Epidermal melanocyte (primary cell): Measurements from ENCODE around the gene HOXA4.

Source experiments
- DNase-seq: peaks from one replicate; pipeline ENCODE4 v3.0.0; 2011; ENCODE audit warnings: low spot score; ENCODE audit not compliant: insufficient read length

The HOXA4 gene

GRCh38 chr7:27147199-27148030 is 16.9 kb upstream of the HOXA4 start, which contains the start of gene HOXA6:
Gene HOXA6, minus strand, starts transcription at chr7:27147774. Its CDS starts 25 bp downstream, at chr7:27147749.
- DNase-seq, result no peak

- DNase-seq, result no peak
These were observed 16.1 kb upstream of the HOXA4 start for GRCh38 chr7:27146491-27147198.

GRCh38 chr7:27145914-27146412 is 15.4 kb upstream of the HOXA4 start:
- no peak for DNase-seq

GRCh38 chr7:27145165-27145913 is 14.8 kb upstream of the HOXA4 start:
- DNase-seq, result no peak

- DNase-seq, result no peak
These were observed 14.2 kb upstream of the HOXA4 start for GRCh38 chr7:27144781-27145164.

GRCh38 chr7:27143950-27144780 is 13.6 kb upstream of the HOXA4 start:
- DNase-seq, result no peak

- peak; percentile 77 for DNase-seq
These were observed 12.7 kb upstream of the HOXA4 start, which contains the start of gene HOXA5 for GRCh38 chr7:27143023-27143949. Gene HOXA5, minus strand, starts transcription at chr7:27143681. Its CDS starts 74 bp downstream, at chr7:27143607.

- DNase-seq, result no peak
These were observed 12.0 kb upstream of the HOXA4 start for GRCh38 chr7:27142580-27143022.

- no peak for DNase-seq
These were observed 11.5 kb upstream of the HOXA4 start for GRCh38 chr7:27141923-27142579.

- no peak for DNase-seq
These were observed 10.8 kb upstream of the HOXA4 start for GRCh38 chr7:27141137-27141922.

- DNase-seq, result no peak
These were observed 9.7 kb upstream of the HOXA4 start for GRCh38 chr7:27140126-27140857.

- no peak for DNase-seq
These were observed 9.0 kb upstream of the HOXA4 start for GRCh38 chr7:27139334-27140125.

- no peak for DNase-seq
These were observed 8.4 kb upstream of the HOXA4 start for GRCh38 chr7:27138985-27139333.

- no peak for DNase-seq
These were observed 7.9 kb upstream of the HOXA4 start for GRCh38 chr7:27138472-27138871.

GRCh38 chr7:27137640-27138315 is 7.2 kb upstream of the HOXA4 start:
- no peak for DNase-seq

GRCh38 chr7:27134392-27134791 is 3.8 kb upstream of the HOXA4 start:
- DNase-seq, result no peak
